ENCODE results near the gene IRX1.

IRX1 gene

DNA sequence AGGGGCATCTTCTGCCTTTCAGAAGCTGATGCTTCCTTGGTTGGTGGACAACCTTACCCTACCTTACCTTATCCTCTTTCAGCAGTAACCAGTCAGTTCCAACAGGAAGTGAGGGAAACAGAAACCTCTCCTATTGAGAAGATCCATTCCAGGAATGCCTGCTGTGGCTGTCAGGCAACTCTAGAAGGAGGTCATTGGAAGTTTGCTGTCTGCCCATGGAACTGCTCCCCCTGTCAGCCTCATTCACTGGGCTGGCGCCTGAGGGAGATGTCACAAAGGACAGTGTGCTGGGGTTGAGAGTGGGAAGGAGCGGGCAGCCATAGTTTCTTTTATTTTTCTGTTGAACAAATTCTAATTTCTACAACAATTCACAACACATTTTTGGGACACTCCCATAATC lies 54.7 kb downstream of the IRX1 start:
- TF ChIP-seq, protein P1, sequence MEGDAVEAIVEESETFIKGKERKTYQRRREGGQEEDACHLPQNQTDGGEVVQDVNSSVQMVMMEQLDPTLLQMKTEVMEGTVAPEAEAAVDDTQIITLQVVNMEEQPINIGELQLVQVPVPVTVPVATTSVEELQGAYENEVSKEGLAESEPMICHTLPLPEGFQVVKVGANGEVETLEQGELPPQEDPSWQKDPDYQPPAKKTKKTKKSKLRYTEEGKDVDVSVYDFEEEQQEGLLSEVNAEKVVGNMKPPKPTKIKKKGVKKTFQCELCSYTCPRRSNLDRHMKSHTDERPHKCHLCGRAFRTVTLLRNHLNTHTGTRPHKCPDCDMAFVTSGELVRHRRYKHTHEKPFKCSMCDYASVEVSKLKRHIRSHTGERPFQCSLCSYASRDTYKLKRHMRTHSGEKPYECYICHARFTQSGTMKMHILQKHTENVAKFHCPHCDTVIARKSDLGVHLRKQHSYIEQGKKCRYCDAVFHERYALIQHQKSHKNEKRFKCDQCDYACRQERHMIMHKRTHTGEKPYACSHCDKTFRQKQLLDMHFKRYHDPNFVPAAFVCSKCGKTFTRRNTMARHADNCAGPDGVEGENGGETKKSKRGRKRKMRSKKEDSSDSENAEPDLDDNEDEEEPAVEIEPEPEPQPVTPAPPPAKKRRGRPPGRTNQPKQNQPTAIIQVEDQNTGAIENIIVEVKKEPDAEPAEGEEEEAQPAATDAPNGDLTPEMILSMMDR (conservative IDR thresholded peaks at IDR 0.05; ENCODE audit: control insufficient read depth, insufficient read depth, low read depth, low read length): no peak
- H3K4me3 ChIP-seq (ENCODE audit: control insufficient read depth, low read depth, low read length): no peak overlapping the region
- DNase-seq (ENCODE audit: low read depth): no peak

DNA sequence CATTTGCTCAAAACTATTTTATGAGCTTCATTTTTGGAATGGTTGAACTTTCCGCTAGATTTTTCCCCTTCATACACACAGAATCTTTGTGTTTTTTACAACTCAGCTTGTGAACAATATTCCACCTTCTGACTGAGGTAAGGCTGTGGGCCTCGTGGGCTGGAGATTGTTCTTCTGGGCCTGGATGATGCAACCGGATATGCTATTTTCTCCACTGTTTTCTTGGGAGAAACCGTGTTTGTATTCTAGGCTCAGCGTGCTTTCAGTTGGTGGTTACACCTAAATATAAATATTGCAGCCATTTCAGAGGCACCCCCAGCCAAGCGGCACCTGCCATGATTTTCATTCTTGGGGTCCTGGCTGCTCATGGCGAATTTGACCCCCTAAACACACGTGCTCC lies 55.2 kb downstream of the IRX1 start:
- TF ChIP-seq, protein P1 (conservative IDR thresholded peaks at IDR 0.05; ENCODE audit: control insufficient read depth, insufficient read depth, low read depth, low read length): no peak
- no peak overlapping the region for H3K4me3 ChIP-seq (ENCODE audit: control insufficient read depth, low read depth, low read length)
- no peak for DNase-seq (ENCODE audit: low read depth)
